Measurements from ENCODE around the gene PPIP5K2. TPM values are rescaled to one million over a fixed set of nuclear protein-coding genes. Genes with fewer than 3 reads are reported as not detected.

PPIP5K2 gene
- total RNA-seq, 1 donor from 2014 or later: 108 TPM

DNA sequence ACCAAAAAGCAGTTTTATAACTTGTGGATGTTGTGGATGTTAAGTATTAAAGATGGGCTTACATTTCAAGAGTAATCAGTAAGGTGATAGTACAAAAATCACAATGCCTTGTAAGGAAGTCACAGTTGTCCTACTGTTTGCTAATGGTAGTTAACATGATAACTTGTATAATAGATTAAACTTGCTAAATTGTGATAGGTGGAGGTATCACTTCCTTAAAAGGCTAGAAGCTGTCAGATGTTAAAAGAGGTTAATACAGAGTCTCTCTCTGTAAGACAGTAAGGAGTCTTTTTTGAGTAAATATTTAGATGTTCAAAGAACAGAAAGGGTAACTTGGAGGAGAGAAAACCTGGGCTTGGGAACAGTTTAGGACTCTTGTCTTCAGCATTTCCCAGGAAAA is 124.3 kb downstream of the PPIP5K2 start:
- no peaks in the 10 kb centered on the region for H4K20me1 ChIP-seq (ENCODE audit: low read depth)
- H3K79me2 ChIP-seq (ENCODE audit: low read depth): no peaks in the 10 kb centered on the region
- peaks cover 5% of the 10 kb centered on the region for H3K36me3 ChIP-seq
- Mint-ChIP-seq H3K9me3 (peaks cover 3% of the 10 kb centered on the region), H3K27ac (peak overlapping the region; percentile 20), H3K27me3 (ENCODE audit: insufficient read depth, low read depth) (no peaks in the 10 kb centered on the region), H3K4me3 (no peak overlapping the region), H3K4me1 (peaks cover 6% of the 10 kb centered on the region), H3K36me3 (no peaks in the 10 kb centered on the region)
- no peaks in the 10 kb centered on the region for H3F3A ChIP-seq (ENCODE audit: low read depth)
- H3K9ac ChIP-seq: no peak overlapping the region
- no peak for DNase-seq (ENCODE audit: low spot score)
- H3K4me2 ChIP-seq: no peak overlapping the region
- no peaks in the 10 kb centered on the region for H3K27me3 ChIP-seq
- H2AFZ ChIP-seq (replicated peaks): peak overlapping the region; percentile 61
- peaks cover 6% of the 10 kb centered on the region for H3K9me3 ChIP-seq (ENCODE audit: low read depth)
- no peaks in the 10 kb centered on the region for H3K4me1 ChIP-seq
- H3K4me3 ChIP-seq: no peak overlapping the region
- no peak for TF ChIP-seq EZH2 (IDR thresholded peaks at IDR 0.05)
- TF ChIP-seq, protein P1, sequence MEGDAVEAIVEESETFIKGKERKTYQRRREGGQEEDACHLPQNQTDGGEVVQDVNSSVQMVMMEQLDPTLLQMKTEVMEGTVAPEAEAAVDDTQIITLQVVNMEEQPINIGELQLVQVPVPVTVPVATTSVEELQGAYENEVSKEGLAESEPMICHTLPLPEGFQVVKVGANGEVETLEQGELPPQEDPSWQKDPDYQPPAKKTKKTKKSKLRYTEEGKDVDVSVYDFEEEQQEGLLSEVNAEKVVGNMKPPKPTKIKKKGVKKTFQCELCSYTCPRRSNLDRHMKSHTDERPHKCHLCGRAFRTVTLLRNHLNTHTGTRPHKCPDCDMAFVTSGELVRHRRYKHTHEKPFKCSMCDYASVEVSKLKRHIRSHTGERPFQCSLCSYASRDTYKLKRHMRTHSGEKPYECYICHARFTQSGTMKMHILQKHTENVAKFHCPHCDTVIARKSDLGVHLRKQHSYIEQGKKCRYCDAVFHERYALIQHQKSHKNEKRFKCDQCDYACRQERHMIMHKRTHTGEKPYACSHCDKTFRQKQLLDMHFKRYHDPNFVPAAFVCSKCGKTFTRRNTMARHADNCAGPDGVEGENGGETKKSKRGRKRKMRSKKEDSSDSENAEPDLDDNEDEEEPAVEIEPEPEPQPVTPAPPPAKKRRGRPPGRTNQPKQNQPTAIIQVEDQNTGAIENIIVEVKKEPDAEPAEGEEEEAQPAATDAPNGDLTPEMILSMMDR (IDR thresholded peaks at IDR 0.05): no peak
- no peak for TF ChIP-seq EZH2phosphoT487 (IDR thresholded peaks at IDR 0.05)
- H3K27ac ChIP-seq: no peak overlapping the region

DNA sequence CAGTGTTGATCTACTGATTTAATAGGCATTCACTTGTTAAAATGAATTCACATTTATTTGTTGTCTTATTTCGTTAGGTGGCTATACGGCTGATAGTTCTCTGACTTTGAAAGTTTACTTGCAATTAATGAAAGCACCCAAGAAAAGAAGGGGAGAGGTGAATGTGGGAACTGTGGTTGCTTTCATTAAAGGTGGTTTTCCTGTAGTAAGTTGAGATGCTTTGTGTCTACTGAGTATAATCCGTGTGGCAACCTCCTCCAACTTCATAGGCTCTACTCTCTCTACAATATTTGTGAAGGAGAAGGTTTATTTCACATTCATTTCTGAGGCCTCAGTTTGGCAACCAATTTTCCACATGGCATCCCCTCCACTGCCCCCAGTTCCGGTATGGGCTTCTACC is 125.7 kb downstream of the PPIP5K2 start:
- no peaks in the 10 kb centered on the region for H3K36me3 Mint-ChIP-seq
- Histone ChIP-seq H3K79me2 (ENCODE audit: low read depth) (no peaks in the 10 kb centered on the region), H3K27ac (no peak overlapping the region), H3K4me2 (no peak overlapping the region), H3F3A (ENCODE audit: low read depth) (no peaks in the 10 kb centered on the region), H3K36me3 (no peaks in the 10 kb centered on the region), H3K9ac (no peak overlapping the region), H4K20me1 (ENCODE audit: low read depth) (no peaks in the 10 kb centered on the region), H2AFZ (replicated peaks) (no peak overlapping the region), H3K4me1 (no peaks in the 10 kb centered on the region), H3K27me3 (no peaks in the 10 kb centered on the region), H3K4me3 (no peak overlapping the region), H3K9me3 (ENCODE audit: low read depth) (no peaks in the 10 kb centered on the region)
- no peak overlapping the region for H3K27ac Mint-ChIP-seq
- peaks cover 6% of the 10 kb centered on the region for H3K4me1 Mint-ChIP-seq
- H3K9me3 Mint-ChIP-seq: peaks cover 3% of the 10 kb centered on the region
- H3K27me3 Mint-ChIP-seq (ENCODE audit: insufficient read depth, low read depth): no peaks in the 10 kb centered on the region
- no peak for TF ChIP-seq EZH2phosphoT487 (IDR thresholded peaks at IDR 0.05)
- no peak for TF ChIP-seq EZH2 (IDR thresholded peaks at IDR 0.05)
- TF ChIP-seq, protein P1 (IDR thresholded peaks at IDR 0.05): no peak
- H3K4me3 Mint-ChIP-seq: no peak overlapping the region
- DNase-seq (ENCODE audit: low spot score): no peak

DNA sequence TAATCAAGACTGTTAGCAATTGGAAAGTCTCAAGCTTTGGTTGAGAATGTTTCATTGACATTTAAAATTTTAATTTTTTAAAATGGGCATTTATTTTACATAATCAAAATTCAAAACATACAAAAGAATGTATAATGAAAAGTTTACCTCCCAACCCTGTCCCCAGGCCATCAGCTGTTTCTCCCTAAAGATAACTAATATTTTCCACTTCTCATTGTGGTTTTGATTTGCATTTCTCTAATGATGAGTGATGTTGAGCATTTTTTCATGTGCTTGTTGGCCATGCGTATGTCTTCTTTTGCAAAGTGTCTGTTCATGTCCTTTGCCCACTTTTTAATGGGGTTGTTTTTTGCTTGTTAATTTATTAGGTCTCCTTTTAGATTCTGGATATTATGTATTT is 127.0 kb downstream of the PPIP5K2 start:
- Mint-ChIP-seq H3K36me3 (no peaks in the 10 kb centered on the region), H3K9me3 (peaks cover under 1% of the 10 kb centered on the region), H3K27me3 (ENCODE audit: insufficient read depth, low read depth) (peaks cover 2% of the 10 kb centered on the region), H3K27ac (no peak overlapping the region), H3K4me1 (peaks cover 6% of the 10 kb centered on the region), H3K4me3 (no peak overlapping the region)
- Histone ChIP-seq H4K20me1 (ENCODE audit: low read depth) (no peaks in the 10 kb centered on the region), H3K36me3 (no peaks in the 10 kb centered on the region), H3K4me3 (no peak overlapping the region), H3K4me2 (no peak overlapping the region), H3K9me3 (ENCODE audit: low read depth) (no peaks in the 10 kb centered on the region), H3K79me2 (ENCODE audit: low read depth) (no peaks in the 10 kb centered on the region), H3K4me1 (no peaks in the 10 kb centered on the region), H3K27me3 (no peaks in the 10 kb centered on the region), H2AFZ (replicated peaks) (no peak overlapping the region), H3K27ac (no peak overlapping the region), H3K9ac (no peak overlapping the region), H3F3A (ENCODE audit: low read depth) (no peaks in the 10 kb centered on the region)
- no peak for DNase-seq (ENCODE audit: low spot score)
- TF ChIP-seq EZH2phosphoT487 (IDR thresholded peaks at IDR 0.05): no peak
- TF ChIP-seq, protein P1 (IDR thresholded peaks at IDR 0.05): no peak
- TF ChIP-seq EZH2 (IDR thresholded peaks at IDR 0.05): no peak

Data from neural progenitor cell (in vitro differentiated cells).